MM.1S (cell line): Measurements from ENCODE around the gene PGS1.
"Not testable (repeated sequence)": the region's sequence is repeated elsewhere in the genome, so short reads cannot be mapped to it uniquely, and the experiment has no call there.

ENCODE experiments used
- DNase-seq: peaks from one replicate; pipeline ENCODE4 v3.0.0-alpha.2; 2015
- H2AFZ ChIP-seq: fragments of 300-600 bp; sonication (generic); 2 replicates; pipeline ENCODE4 v1.6.0; 2016; ENCODE audit warnings: antibody characterized with exemption, low read length
- H3F3A ChIP-seq: fragments of 300-600 bp; sonication (generic); 2 replicates; pipeline ENCODE4 v1.6.1; 2016; ENCODE audit warnings: mild to moderate bottlenecking, antibody characterized with exemption, low read length, moderate library complexity, mixed read lengths; ENCODE audit not compliant: insufficient read depth
- H3K27ac ChIP-seq: fragments of 300-600 bp; sonication (generic); 2 replicates; pipeline ENCODE4 v1.5.1; 2016; ENCODE audit warnings: mild to moderate bottlenecking, low read length
- H3K27me3 ChIP-seq: fragments of 300-600 bp; sonication (generic); replicated peaks from 2 replicates; pipeline ENCODE4 v1.6.0; 2016; ENCODE audit warnings: low read length; ENCODE audit not compliant: insufficient read depth
- H3K36me3 ChIP-seq: fragments of 300-600 bp; sonication (generic); replicated peaks from 2 replicates; pipeline ENCODE4 v1.6.1; 2016; ENCODE audit warnings: mild to moderate bottlenecking, low read length, mixed read lengths; ENCODE audit not compliant: insufficient read depth
- H3K4me1 ChIP-seq: fragments of 300-600 bp; sonication (generic); 2 replicates; pipeline ENCODE4 v1.6.1; 2016; ENCODE audit warnings: low read length, mixed read lengths
- H3K4me2 ChIP-seq: fragments of 300-600 bp; sonication (generic); 2 replicates; pipeline ENCODE4 v1.6.0; 2016; ENCODE audit warnings: low read depth, low read length
- H3K4me3 ChIP-seq: fragments of 300-600 bp; sonication (generic); 2 replicates; pipeline ENCODE4 v1.5.1; 2016; ENCODE audit warnings: low read length, mixed read lengths
- H3K79me2 ChIP-seq: fragments of 300-600 bp; sonication (generic); 2 replicates; pipeline ENCODE4 v1.6.1; 2016; ENCODE audit warnings: mixed run types, low read length, mixed read lengths
- H3K9ac ChIP-seq: fragments of 300-600 bp; sonication (generic); 2 replicates; pipeline ENCODE4 v1.6.1; 2016; ENCODE audit warnings: low read length, mixed read lengths
- H3K9me2 ChIP-seq: fragments of 300-600 bp; sonication (generic); replicated peaks from 2 replicates; pipeline ENCODE4 v1.6.1; 2016; ENCODE audit warnings: mild to moderate bottlenecking, low read length, mixed read lengths; ENCODE audit not compliant: insufficient read depth
- H3K9me3 ChIP-seq: fragments of 300-600 bp; sonication (generic); replicated peaks from 2 replicates; pipeline ENCODE4 v1.6.1; 2016; ENCODE audit warnings: mild to moderate bottlenecking, low read length, mixed read lengths; ENCODE audit not compliant: insufficient read depth
- H4K20me1 ChIP-seq: fragments of 300-600 bp; sonication (generic); 2 replicates; pipeline ENCODE4 v1.6.1; 2016; ENCODE audit warnings: mild to moderate bottlenecking, low read length, moderate library complexity, mixed read lengths; ENCODE audit not compliant: insufficient read depth
- CTCF ChIP-seq: fragments of 300-600 bp; sonication (generic); IDR thresholded peaks from 2 replicates; pipeline ENCODE4 v1.5.1; 2016; ENCODE audit warnings: antibody characterized with exemption, low read length, mixed read lengths
- EZH2 ChIP-seq: fragments of 300-600 bp; sonication (generic); optimal IDR thresholded peaks from 2 replicates; pipeline ENCODE3; 2017; ENCODE audit warnings: low read depth, mild to moderate bottlenecking, antibody characterized with exemption, low read length, mixed read lengths
- EZH2phosphoT487 ChIP-seq: fragments of 300-600 bp; sonication (generic); IDR thresholded peaks from 2 replicates; pipeline ENCODE4 v1.6.1; 2018; ENCODE audit warnings: antibody characterized with exemption, low read length

PGS1 gene, protein sequence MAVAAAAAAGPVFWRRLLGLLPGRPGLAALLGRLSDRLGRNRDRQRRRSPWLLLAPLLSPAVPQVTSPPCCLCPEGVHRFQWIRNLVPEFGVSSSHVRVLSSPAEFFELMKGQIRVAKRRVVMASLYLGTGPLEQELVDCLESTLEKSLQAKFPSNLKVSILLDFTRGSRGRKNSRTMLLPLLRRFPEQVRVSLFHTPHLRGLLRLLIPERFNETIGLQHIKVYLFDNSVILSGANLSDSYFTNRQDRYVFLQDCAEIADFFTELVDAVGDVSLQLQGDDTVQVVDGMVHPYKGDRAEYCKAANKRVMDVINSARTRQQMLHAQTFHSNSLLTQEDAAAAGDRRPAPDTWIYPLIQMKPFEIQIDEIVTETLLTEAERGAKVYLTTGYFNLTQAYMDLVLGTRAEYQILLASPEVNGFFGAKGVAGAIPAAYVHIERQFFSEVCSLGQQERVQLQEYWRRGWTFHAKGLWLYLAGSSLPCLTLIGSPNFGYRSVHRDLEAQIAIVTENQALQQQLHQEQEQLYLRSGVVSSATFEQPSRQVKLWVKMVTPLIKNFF

GRCh38 chr17:78378225-78379130 lies at the start of gene PGS1:
TSS of gene PGS1 (plus strand) at chr17:78378649. CDS start at chr17:78378666, 17 bp downstream.
- Histone ChIP-seq H3K27me3 (peaks cover 26% of the 10 kb centered on the region), H3K4me1 (no peaks in the 10 kb centered on the region; the same call in 1 of the 2 replicates), H3K9me2 (no peaks in the 10 kb centered on the region), H3K4me2 (peak within 1 kb of the TSS; percentile 99), H3F3A (no peaks in the 10 kb centered on the region), H3K36me3 (no peaks in the 10 kb centered on the region), H3K9me3 (no peaks in the 10 kb centered on the region), H3K79me2 (peaks cover 49% of the 10 kb centered on the region), H3K27ac (peak within 1 kb of the TSS; percentile 10; the same call in 1 of the 2 replicates), H3K9ac (peak within 1 kb of the TSS; percentile 92), H2AFZ (peak within 1 kb of the TSS; percentile 67), H4K20me1 (no peaks in the 10 kb centered on the region), H3K4me3 (peak within 1 kb of the TSS; percentile 100)
- peak; percentile 80 for DNase-seq
- TF ChIP-seq EZH2 (no peak), EZH2phosphoT487 (no peak), CTCF (no peak)

GRCh38 chr17:78329263-78330059 lies 49.0 kb upstream of the PGS1 start:
- Histone ChIP-seq H2AFZ (no peak overlapping the region), H3K79me2 (no peaks in the 10 kb centered on the region), H3K4me3 (no peak overlapping the region), H3K9me3 (no peaks in the 10 kb centered on the region), H3F3A (no peaks in the 10 kb centered on the region), H3K4me1 (no peaks in the 10 kb centered on the region), H3K27me3 (peaks cover 45% of the 10 kb centered on the region), H3K9ac (no peak overlapping the region), H3K9me2 (no peaks in the 10 kb centered on the region), H3K4me2 (no peak overlapping the region), H4K20me1 (no peaks in the 10 kb centered on the region), H3K36me3 (no peaks in the 10 kb centered on the region), H3K27ac (no peak overlapping the region)
- TF ChIP-seq CTCF, result no peak
- no peak for TF ChIP-seq EZH2
- no peak for TF ChIP-seq EZH2phosphoT487
- no peak for DNase-seq

GRCh38 chr17:78330570-78331224 lies 47.8 kb upstream of the PGS1 start:
- Histone ChIP-seq H3K27ac (no peak overlapping the region), H3K36me3 (no peaks in the 10 kb centered on the region), H3K9me2 (no peaks in the 10 kb centered on the region), H3K4me2 (no peak overlapping the region), H3K27me3 (peaks cover 44% of the 10 kb centered on the region), H3K4me3 (no peak overlapping the region), H3K9me3 (no peaks in the 10 kb centered on the region), H3K4me1 (no peaks in the 10 kb centered on the region), H3K79me2 (no peaks in the 10 kb centered on the region), H2AFZ (no peak overlapping the region), H4K20me1 (no peaks in the 10 kb centered on the region), H3F3A (no peaks in the 10 kb centered on the region), H3K9ac (no peak overlapping the region)
- TF ChIP-seq EZH2 (no peak), EZH2phosphoT487 (no peak), CTCF (no peak)
- no peak for DNase-seq

DNA sequence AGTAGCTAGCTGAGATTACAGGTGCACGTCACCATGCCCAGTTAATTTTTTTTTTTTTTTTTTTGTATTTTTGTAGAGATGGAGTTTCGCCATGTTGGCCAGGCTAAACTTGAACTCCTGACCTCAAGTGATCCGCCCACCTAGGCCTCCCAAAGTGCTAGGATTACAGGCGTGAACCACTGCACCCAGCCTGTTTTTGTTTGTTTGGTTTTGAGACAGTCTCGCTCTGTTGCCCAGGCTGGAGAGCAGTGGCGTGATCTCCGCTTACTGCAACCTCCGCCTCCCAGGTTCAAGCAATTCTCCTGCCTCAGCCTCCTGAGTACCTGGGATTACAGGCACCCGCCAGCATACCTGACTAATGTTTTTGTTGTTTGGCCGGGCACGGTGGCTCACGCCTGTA lies 47.1 kb upstream of the PGS1 start:
- H3K36me3 ChIP-seq, DNase-seq, H3K9ac ChIP-seq, H3K27ac ChIP-seq, H4K20me1 ChIP-seq, H3K4me1 ChIP-seq, H3F3A ChIP-seq, H3K4me2 ChIP-seq, H3K9me2 ChIP-seq, H3K9me3 ChIP-seq, H2AFZ ChIP-seq, H3K4me3 ChIP-seq, H3K79me2 ChIP-seq: not testable (repeated sequence)
- H3K27me3 ChIP-seq, result peaks cover 45% of the 10 kb centered on the region
